A673 (cell line): Measurements from ENCODE around the gene BACH2.

Source experiments
- EZH2 ChIP-seq: fragments of 200-600 bp; sonication (generic); IDR thresholded peaks from 2 replicates; pipeline ENCODE4 v1.6.1; 2017; ENCODE audit warnings: borderline replicate concordance, low read depth, mild to moderate bottlenecking, mixed read lengths, antibody characterized with exemption, low read length; ENCODE audit not compliant: poor library complexity, severe bottlenecking
- TF ChIP-seq, protein P1 (sequence below): fragments of 300-800, 200-600 bp; sonication (generic); conservative IDR thresholded peaks from 2 replicates; pipeline ENCODE4 v1.5.1; 2017; ENCODE audit warnings: low read depth, mild to moderate bottlenecking, antibody characterized with exemption, low read length, moderate library complexity, mixed read lengths

DNA sequence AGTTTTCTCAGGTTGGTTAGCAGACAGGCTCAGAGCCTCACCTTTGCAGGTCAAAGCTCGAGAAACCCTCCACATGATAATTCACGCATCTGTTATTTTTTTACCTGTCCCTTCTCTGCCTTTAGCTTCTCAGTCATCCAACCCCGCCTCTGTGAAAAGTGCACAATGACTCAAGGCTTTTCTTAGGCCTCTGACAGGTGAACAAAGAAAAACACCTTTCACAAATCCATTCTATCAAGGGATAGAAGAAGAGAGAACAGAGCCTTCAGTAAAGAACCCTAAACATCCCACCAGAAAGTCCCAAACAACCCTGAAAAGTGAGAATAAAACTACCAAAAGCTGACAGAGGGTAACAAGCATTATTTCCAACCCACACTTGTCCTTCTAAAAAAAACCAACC, 224.1 kb downstream of the BACH2 start:
- TF ChIP-seq, protein P1, sequence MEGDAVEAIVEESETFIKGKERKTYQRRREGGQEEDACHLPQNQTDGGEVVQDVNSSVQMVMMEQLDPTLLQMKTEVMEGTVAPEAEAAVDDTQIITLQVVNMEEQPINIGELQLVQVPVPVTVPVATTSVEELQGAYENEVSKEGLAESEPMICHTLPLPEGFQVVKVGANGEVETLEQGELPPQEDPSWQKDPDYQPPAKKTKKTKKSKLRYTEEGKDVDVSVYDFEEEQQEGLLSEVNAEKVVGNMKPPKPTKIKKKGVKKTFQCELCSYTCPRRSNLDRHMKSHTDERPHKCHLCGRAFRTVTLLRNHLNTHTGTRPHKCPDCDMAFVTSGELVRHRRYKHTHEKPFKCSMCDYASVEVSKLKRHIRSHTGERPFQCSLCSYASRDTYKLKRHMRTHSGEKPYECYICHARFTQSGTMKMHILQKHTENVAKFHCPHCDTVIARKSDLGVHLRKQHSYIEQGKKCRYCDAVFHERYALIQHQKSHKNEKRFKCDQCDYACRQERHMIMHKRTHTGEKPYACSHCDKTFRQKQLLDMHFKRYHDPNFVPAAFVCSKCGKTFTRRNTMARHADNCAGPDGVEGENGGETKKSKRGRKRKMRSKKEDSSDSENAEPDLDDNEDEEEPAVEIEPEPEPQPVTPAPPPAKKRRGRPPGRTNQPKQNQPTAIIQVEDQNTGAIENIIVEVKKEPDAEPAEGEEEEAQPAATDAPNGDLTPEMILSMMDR: no peak
- TF ChIP-seq EZH2: no peak
